WTC11 (cell line): Measurements from ENCODE around the gene MED23. TPM values are rescaled to one million over a fixed set of nuclear protein-coding genes. Genes with fewer than 3 reads are reported as not detected.

Experiments used
- ATAC-seq: fragments of 200-7000 bp; cut with Tn5 transposase; 2 replicates; pipeline ENCODE4 v1.10.0; 2021; ENCODE audit warnings: mild to moderate bottlenecking, moderate library complexity
- CTCF ChIA-PET: fragments of 300-600 bp; sonication (Branson Sonifier 250); formaldehyde crosslinking; loops from one replicate; lab custom pipeline; 2021; ENCODE audit warnings: antibody characterized with exemption; lab: Charles Lee
- POLR2A ChIA-PET: fragments of 350-600 bp; sonication (Branson Sonifier 250); formaldehyde crosslinking; loops from one replicate; lab custom pipeline; 2021; ENCODE audit warnings: antibody characterized with exemption; lab: Charles Lee
- DNase-seq: peaks from one replicate; pipeline ENCODE4 v3.0.0; 2021; ENCODE audit warnings: low spot score
- H3K27ac Mint-ChIP-seq: 2 replicates; pipeline ENCODE4 v1.8.0; 2021; ENCODE audit warnings: mixed read lengths
- H3K27me3 Mint-ChIP-seq: 2 replicates; pipeline ENCODE4 v1.8.0; 2021; ENCODE audit warnings: low read depth, mild to moderate bottlenecking, moderate library complexity, mixed read lengths
- H3K36me3 Mint-ChIP-seq: 2 replicates; pipeline ENCODE4 v1.8.0; 2021; ENCODE audit warnings: mixed read lengths
- H3K4me1 Mint-ChIP-seq: 2 replicates; pipeline ENCODE4 v1.8.0; 2022; ENCODE audit warnings: mixed read lengths
- H3K4me3 Mint-ChIP-seq: 2 replicates; pipeline ENCODE4 v1.8.0; 2021; ENCODE audit warnings: mild to moderate bottlenecking, moderate library complexity, mixed read lengths
- H3K9me3 Mint-ChIP-seq: 2 replicates; pipeline ENCODE4 v1.8.0; 2021; ENCODE audit warnings: mixed read lengths
- ELF4 ChIP-seq: sonication (generic); formaldehyde crosslinking; IDR thresholded peaks from 2 replicates; pipeline ENCODE4 v1.8.1; 2022; ENCODE audit warnings: low read depth, mild to moderate bottlenecking, moderate library complexity, missing genetic modification reagents
- FOXJ3 ChIP-seq: sonication (generic); formaldehyde crosslinking; IDR thresholded peaks from 2 replicates; pipeline ENCODE4 v1.9.0; 2021; ENCODE audit warnings: missing genetic modification reagents, mild to moderate bottlenecking, borderline replicate concordance
- FOXP1 ChIP-seq: sonication (generic); formaldehyde crosslinking; IDR thresholded peaks from 2 replicates; pipeline ENCODE4 v1.8.0; 2022; ENCODE audit warnings: missing genetic modification reagents, mild to moderate bottlenecking, moderate library complexity, borderline replicate concordance
- GTF2I ChIP-seq: fragments of 250-450 bp; sonication (Bioruptor Pico); conservative IDR thresholded peaks from 2 replicates; pipeline ENCODE4 v1.4.0; 2021; ENCODE audit warnings: mild to moderate bottlenecking
- HMGXB4 ChIP-seq: sonication (generic); formaldehyde crosslinking; IDR thresholded peaks from 2 replicates; pipeline ENCODE4 v1.8.1; 2023; ENCODE audit warnings: mild to moderate bottlenecking, moderate library complexity, missing genetic modification reagents
- KAT7 ChIP-seq: sonication (generic); formaldehyde crosslinking; IDR thresholded peaks from 2 replicates; pipeline ENCODE4 v1.8.1; 2023; ENCODE audit warnings: missing genetic modification reagents, mild to moderate bottlenecking, borderline replicate concordance
- MYBL2 ChIP-seq: sonication (generic); formaldehyde crosslinking; IDR thresholded peaks from 2 replicates; pipeline ENCODE4 v1.8.1; 2023; ENCODE audit warnings: mild to moderate bottlenecking, moderate library complexity, missing genetic modification reagents
- PREB ChIP-seq: sonication (generic); formaldehyde crosslinking; IDR thresholded peaks from 2 replicates; pipeline ENCODE4 v1.8.1; 2022; ENCODE audit warnings: mild to moderate bottlenecking, missing genetic modification reagents, moderate library complexity, borderline replicate concordance
- PRRX2 ChIP-seq: fragments of 250-450 bp; sonication (Bioruptor Pico); IDR thresholded peaks from 2 replicates; pipeline ENCODE4 v1.8.0; 2021; ENCODE audit warnings: mild to moderate bottlenecking
- RORB ChIP-seq: fragments of 250-450 bp; sonication (Bioruptor Pico); IDR thresholded peaks from 2 replicates; pipeline ENCODE4 v1.9.0; 2021; ENCODE audit warnings: mild to moderate bottlenecking
- STAT6 ChIP-seq: sonication (generic); formaldehyde crosslinking; conservative IDR thresholded peaks from 2 replicates; pipeline ENCODE4 v1.8.1; 2023; ENCODE audit warnings: mild to moderate bottlenecking, low read depth, missing genetic modification reagents, moderate library complexity
- TCF7 ChIP-seq: sonication (generic); formaldehyde crosslinking; IDR thresholded peaks from 2 replicates; pipeline ENCODE4 v1.8.0; 2022; ENCODE audit warnings: mild to moderate bottlenecking, low read depth, missing genetic modification reagents, moderate library complexity
- TEAD1 ChIP-seq: sonication (generic); formaldehyde crosslinking; IDR thresholded peaks from 2 replicates; pipeline ENCODE4 v1.8.0; 2022; ENCODE audit warnings: mild to moderate bottlenecking, missing genetic modification reagents
- USF1 ChIP-seq: sonication (generic); formaldehyde crosslinking; IDR thresholded peaks from 2 replicates; pipeline ENCODE4 v1.8.0; 2022; ENCODE audit warnings: mild to moderate bottlenecking, missing genetic modification reagents
- ZNF281 ChIP-seq: sonication (generic); formaldehyde crosslinking; IDR thresholded peaks from 2 replicates; pipeline ENCODE4 v1.8.0; 2023; ENCODE audit warnings: mild to moderate bottlenecking, missing genetic modification reagents
- ZNF317 ChIP-seq: sonication (generic); formaldehyde crosslinking; IDR thresholded peaks from 2 replicates; pipeline ENCODE4 v1.8.1; 2023; ENCODE audit warnings: low read depth, mild to moderate bottlenecking, moderate library complexity, missing genetic modification reagents, borderline replicate concordance
- ZNF532 ChIP-seq: fragments of 250-450 bp; sonication (Bioruptor Pico); IDR thresholded peaks from 2 replicates; pipeline ENCODE4 v1.9.0; 2021; ENCODE audit warnings: mild to moderate bottlenecking, borderline replicate concordance
- total RNA-seq: library from RNA; stranded (reverse); gene quantifications from 3 replicates; pipeline ENCODE4 v1.2.3, GENCODE V29; 2021

MED23 gene
- total RNA-seq, 1 experiment from 2014 or later, result 19.0 TPM

- no peak for TF ChIP-seq TEAD1 (CRISPR knock-in tag)
- no peak for TF ChIP-seq GTF2I (CRISPR knock-in tag)
- no peak for TF ChIP-seq HMGXB4
- TF ChIP-seq STAT6 (CRISPR knock-in tag), result no peak
- TF ChIP-seq ZNF532, result no peak
- TF ChIP-seq, all 79 proteins: peak for 0
These were observed 59.3 kb downstream of the MED23 start (continued) for GRCh38 chr6:131568726-131569125.

- CTCF ChIA-PET, result interaction anchor here (1.0 kb wide), 1 partner anchor 63 kb away, joined by 4 read pairs; the partner anchor contains the start of gene MED23
- H3K4me1 Mint-ChIP-seq, result no peaks in the 10 kb centered on the region
- TF ChIP-seq MYBL2 (no peak), ZNF281 (CRISPR knock-in tag) (no peak), FOXJ3 (CRISPR knock-in tag) (no peak), KAT7 (CRISPR knock-in tag) (no peak), RORB (CRISPR knock-in tag) (no peak)
These were observed 63.0 kb downstream of the MED23 start for GRCh38 chr6:131565056-131565455.

GRCh38 chr6:131561925-131562707, 65.9 kb downstream of the MED23 start:
- POLR2A ChIA-PET, result no interaction called here
- ATAC-seq, result no peak
- H3K27me3 Mint-ChIP-seq, result peaks cover 5% of the 10 kb centered on the region; the same call in 1 of the 2 replicates
- H3K4me1 Mint-ChIP-seq, result no peaks in the 10 kb centered on the region
- no peak overlapping the region for H3K4me3 Mint-ChIP-seq
- DNase-seq, result no peak
- CTCF ChIA-PET, result no interaction called here
- peaks cover 6% of the 10 kb centered on the region; the same call in 1 of the 2 replicates for H3K9me3 Mint-ChIP-seq
- no peak overlapping the region for H3K27ac Mint-ChIP-seq
- H3K36me3 Mint-ChIP-seq, result no peaks in the 10 kb centered on the region
- TF ChIP-seq PRRX2 (CRISPR knock-in tag), result no peak
- no peak for TF ChIP-seq TCF7 (CRISPR knock-in tag)
- no peak for TF ChIP-seq FOXP1 (CRISPR knock-in tag)
- no peak for TF ChIP-seq ZNF317 (CRISPR knock-in tag)
- TF ChIP-seq ELF4, result no peak
- TF ChIP-seq PREB (CRISPR knock-in tag), result no peak
- TF ChIP-seq USF1 (CRISPR knock-in tag), result no peak

More at GRCh38 chr6:131565056-131565455, 63.0 kb downstream of the MED23 start:
- no peak overlapping the region for H3K4me3 Mint-ChIP-seq
- ATAC-seq (no peak), DNase-seq (no peak)
- peaks cover 2% of the 10 kb centered on the region; the same call in 1 of the 2 replicates for H3K27me3 Mint-ChIP-seq
- H3K36me3 Mint-ChIP-seq, result no peaks in the 10 kb centered on the region
- POLR2A ChIA-PET, result no interaction called here
- H3K9me3 Mint-ChIP-seq, result peaks cover 5% of the 10 kb centered on the region; the same call in 1 of the 2 replicates
- H3K27ac Mint-ChIP-seq, result no peak overlapping the region
